ENCODE results near the gene AHSP.
"Not testable (repeated sequence)": the region's sequence is repeated elsewhere in the genome, so short reads cannot be mapped to it uniquely, and the experiment has no call there.

AHSP gene, protein sequence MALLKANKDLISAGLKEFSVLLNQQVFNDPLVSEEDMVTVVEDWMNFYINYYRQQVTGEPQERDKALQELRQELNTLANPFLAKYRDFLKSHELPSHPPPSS

DNA sequence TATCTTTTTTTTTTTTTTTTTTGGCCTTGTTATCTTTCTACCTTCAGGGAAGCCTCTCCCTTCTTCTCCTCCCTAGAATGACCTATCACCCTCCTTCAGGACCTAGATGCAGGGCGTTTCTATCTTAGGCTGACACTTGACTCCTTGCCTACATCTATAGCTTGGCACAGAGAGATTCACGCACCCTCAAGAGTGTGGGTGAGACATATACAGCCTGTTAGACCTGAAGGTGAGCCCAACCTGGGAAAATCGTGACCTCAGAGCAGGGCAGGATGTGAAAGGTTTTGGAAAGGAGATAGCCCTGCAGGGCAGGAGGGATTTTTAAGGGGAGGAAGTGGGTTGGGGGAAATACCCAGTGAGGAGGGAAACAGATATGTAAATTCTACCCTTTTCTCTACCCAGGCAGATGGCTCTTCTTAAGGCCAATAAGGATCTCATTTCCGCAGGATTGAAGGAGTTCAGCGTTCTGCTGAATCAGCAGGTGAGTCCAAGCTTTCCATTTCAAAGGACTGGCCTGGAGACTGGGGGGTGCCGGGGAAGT is at the start of gene AHSP:
TSS of gene AHSP (plus strand) at position 167 of the 541 bp plus-strand sequence. CDS start at position 407, 240 bp downstream.
- no peak for DNase-seq (ENCODE audit: low read depth)

DNA sequence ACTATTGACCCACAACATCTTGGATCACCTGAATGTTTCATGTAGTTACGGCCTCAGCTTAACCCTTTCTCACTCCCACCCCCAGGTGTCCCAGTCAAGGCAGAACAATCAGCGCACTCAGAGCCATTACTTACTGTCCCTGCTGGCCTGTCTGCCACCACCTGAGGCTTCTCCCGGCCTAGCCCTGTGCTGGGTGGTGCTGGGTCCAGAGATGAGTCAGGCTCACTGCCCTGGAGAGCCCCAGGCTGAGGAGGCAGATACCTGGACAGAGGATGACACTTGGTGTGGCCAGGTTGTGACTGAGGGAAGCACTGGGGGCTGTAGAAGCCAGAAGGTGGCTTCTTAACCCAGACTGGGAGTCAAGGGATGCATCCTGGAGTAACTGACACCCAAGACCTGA is 48.7 kb upstream of the AHSP start:
- no peak for DNase-seq (ENCODE audit: low read depth)

DNA sequence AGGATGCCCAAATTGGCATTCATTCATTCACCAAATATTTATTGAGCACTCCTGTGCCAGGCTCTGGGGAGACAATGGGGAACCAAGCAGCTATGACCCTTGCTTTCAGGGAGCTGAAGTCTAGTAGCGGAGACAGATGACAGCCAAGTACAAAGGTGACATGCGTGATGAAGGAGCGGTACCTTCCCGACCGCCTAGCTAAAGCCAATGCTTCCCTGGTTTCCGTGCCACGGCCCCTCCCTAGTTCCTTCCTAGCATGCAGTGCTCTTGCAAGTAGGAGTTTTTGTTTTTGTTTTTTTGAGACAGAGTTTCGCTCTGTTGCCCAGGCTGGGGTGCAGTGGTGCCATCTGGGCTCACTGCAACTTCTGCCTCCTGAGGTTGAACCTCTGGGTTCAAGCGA is 47.9 kb upstream of the AHSP start:
- no peak for DNase-seq (ENCODE audit: low read depth)

DNA sequence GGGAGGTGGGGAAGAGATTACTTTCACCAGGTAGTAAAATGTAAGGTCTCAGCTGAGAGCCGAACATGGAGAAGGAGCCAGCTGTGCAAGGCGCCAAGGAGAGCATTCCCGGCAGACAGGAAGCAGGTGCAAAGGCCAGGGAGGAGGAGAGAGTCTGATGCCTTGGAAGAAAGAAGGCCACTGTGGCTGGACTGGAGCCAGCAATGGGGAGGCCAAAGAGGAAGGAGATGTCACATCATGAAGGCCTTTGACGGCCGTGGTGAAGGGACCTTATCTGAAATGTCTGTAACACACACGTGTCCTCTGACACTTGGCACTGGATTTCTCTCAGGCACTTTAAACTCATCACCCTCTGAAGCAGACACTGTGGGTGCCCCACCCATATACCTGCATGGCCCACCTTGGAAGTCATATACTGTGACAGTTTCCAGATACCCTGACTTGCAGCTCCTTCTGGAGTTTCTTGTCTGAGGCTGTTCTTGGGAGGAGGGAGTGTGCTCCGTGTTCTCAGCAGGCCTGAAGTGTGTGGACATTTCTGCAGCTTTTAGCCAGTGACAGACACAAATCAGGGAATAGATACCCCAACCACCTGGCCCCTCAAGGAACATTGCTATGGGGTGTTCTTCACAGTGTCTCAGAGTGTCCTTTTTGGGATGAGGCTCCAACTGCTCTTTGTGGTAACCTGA is 46.7 kb upstream of the AHSP start:
- no peak for DNase-seq (ENCODE audit: low read depth)

DNA sequence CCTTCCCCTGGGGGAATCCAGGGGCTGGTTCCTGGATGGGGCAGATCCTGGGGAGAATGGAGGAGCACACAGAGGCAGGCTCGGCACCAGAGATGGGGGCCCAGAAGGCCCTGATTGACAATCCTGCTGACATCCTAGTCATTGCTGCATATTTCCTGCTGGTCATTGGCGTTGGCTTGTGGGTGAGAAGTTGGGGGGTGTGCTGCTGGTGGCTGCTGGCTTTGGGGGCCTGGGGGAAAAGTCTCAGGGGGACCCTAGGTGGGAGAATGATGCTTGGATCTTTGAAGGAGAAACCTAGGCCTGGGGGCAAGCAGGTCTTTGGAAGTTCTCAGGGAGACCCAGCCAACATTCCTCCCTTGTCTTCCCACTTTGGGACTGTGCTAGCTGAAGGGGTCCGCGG is 44.6 kb upstream of the AHSP start, which contains the start of gene SLC5A2:
TSS of gene SLC5A2 (plus strand) at position 43 of the 400 bp plus-strand sequence. CDS start at position 57, 14 bp downstream.
- DNase-seq (ENCODE audit: low read depth) = no peak

DNA sequence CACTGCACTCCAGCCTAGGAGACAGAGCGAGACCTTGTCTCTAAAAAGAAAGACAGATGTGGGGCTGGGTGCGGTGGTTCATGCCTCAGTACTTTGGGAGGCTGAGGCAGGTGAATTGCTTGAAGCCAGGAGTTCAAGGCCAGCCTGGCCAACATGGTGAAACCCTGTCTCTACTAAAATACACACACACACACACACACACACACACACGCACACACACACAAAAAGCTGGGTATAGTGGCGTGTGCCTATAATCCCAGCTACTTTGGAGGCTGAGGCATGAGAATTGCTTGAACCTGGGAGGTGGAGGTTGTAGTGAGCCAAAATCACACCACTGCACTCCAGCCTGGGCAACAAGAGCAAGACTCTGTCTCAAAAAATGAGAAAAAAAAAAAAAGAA is 43.7 kb upstream of the AHSP start:
- not testable (repeated sequence) for DNase-seq (ENCODE audit: low read depth)

DNA sequence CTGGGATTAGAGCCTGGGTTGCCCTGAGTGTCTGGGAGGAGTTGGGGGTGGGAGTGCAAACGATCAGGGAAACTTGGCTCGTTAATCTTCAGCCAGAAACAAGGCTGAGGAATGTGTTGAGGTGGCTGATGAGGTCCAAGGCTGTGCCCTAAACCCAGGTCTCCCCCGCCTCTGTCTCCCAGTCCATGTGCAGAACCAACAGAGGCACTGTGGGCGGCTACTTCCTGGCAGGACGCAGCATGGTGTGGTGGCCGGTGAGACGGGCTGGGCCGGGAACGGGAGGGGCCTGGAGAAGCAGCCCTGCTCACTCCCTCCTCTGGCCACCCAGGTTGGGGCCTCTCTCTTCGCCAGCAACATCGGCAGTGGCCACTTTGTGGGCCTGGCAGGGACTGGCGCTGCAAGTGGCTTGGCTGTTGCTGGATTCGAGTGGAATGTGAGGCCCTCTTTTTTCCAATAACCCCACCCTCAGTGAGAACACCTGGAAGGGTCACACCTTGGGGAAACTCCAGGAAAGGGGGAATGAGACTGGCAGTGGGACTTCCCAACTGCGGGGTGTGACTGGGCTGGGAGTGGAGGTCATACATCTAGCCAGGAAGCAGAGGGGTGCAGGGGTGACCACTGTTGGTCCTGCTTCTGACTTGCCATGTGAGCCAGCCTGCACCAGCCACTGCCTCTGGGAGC is 43.1 kb upstream of the AHSP start:
- DNase-seq (ENCODE audit: low read depth) = no peak

DNA sequence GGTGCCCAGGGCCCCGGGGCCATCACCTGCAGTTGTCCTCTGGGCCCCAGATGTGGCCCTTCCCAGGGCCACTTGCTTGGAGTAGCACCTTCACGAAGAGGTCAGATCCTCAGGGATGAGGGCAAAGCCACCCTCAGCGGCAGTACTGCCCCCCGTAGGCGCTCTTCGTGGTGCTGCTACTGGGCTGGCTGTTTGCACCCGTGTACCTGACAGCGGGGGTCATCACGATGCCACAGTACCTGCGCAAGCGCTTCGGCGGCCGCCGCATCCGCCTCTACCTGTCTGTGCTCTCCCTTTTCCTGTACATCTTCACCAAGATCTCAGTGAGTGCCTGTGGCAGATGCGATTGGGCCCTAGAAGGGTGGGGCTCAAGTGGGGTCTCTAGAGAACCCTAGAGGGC is 42.1 kb upstream of the AHSP start:
- DNase-seq (ENCODE audit: low read depth) = no peak

DNA sequence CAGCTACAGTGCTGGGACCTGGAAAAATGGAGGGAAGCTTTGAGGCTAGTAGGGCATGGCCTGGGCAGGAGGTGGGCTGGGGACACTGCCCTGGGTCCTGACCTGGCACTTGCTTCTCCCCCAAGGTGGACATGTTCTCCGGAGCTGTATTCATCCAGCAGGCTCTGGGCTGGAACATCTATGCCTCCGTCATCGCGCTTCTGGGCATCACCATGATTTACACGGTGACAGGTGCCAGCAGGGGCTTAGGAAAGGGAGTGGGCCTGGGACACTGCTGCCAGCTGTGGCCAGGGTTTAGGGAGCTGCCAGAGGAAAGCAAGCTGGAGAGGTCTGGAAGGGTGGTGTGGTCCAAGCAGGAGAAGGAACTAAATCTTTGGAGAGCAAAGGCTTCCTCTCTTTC is 41.7 kb upstream of the AHSP start:
- DNase-seq (ENCODE audit: low read depth) = no peak

DNA sequence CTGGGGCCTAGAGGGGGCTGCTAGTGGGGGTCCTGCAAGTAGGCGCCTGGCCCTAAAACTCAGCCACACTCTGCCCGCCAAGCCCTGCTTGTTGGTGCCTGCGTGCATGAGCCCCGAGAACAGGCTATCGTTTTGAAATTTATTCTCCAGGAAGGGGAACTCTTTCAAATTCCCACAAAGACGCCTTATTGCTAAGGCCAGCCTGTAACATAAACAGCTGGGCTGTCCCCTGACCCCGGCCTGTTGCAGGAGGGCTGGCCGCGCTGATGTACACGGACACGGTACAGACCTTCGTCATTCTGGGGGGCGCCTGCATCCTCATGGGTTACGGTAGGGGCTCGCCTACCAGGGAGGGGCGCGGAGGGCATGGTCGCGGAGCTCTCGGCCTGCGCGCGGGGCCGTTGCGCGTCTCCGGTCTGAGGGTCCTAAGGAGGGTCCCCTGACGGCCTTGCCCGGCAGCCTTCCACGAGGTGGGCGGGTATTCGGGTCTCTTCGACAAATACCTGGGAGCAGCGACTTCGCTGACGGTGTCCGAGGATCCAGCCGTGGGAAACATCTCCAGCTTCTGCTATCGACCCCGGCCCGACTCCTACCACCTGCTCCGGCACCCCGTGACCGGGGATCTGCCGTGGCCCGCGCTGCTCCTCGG is 40.5 kb upstream of the AHSP start:
- DNase-seq (ENCODE audit: low read depth) = no peak

DNA sequence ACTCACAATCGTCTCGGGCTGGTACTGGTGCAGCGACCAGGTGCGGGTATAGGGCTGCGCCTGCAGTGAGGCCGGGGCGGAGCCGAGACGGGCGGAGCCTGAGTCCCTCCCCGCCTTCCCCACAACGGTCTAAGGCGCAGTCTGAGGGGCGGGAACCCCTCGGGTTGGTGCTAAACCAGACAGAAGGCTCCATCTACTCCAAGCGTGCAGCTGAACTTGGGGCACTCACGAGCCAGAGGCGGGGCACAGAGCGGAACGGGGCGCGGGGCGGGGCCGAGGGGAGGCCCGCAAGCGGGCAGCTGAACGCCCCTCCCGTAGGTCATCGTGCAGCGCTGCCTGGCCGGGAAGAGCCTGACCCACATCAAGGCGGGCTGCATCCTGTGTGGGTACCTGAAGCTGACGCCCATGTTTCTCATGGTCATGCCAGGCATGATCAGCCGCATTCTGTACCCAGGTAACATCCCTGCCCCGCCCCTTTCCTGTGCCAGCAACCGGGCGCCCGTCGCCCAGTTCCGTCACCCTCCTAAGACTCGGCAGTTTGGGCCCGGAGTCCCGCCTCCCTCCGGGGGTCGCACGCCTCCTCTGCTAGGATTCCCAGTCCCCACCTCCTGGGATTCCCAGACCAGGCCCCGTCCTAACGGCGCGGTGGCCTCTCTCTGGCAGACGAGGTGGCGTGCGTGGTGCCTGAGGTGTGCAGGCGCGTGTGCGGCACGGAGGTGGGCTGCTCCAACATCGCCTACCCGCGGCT is 39.8 kb upstream of the AHSP start:
- peak; percentile 48 for DNase-seq (ENCODE audit: low read depth)

DNA sequence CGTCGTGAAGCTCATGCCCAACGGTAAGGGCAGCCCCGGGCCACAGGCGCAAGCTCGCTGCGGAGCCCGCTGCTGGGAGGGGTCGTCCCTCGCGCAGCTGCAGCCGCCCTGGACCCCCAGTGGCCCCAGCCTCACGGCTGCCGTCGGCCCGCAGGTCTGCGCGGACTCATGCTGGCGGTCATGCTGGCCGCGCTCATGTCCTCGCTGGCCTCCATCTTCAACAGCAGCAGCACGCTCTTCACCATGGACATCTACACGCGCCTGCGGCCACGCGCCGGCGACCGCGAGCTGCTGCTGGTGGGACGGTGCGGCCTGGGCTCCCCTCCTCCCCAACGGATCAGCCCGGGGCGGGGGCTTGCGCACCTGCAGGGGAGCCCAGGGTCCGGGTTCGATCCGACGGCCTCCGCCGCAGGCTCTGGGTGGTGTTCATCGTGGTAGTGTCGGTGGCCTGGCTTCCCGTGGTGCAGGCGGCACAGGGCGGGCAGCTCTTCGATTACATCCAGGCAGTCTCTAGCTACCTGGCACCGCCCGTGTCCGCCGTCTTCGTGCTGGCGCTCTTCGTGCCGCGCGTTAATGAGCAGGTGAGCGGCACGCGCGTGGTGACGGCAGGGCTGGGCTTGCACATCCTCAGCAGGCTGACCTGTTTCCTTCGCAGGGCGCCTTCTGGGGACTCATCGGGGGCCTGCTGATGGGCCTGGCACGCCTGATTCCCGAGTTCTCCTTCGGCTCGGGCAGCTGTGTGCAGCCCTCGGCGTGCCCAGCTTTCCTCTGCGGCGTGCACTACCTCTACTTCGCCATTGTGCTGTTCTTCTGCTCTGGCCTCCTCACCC is 39.0 kb upstream of the AHSP start:
- no peak for DNase-seq (ENCODE audit: low read depth)

DNA sequence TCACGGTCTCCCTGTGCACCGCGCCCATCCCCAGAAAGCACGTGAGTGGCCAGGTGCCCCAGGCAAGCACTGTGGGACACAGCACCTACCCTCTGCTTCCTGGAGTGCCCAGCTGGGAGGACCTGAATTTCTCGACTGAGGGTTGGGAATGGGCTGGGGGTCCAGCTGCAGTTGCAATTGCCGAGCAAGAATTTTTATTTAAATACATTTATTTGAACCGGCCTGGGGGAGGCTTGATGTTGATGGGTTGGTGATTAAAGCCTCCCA is 38.5 kb upstream of the AHSP start:
- DNase-seq (ENCODE audit: low read depth) = no peak

DNA sequence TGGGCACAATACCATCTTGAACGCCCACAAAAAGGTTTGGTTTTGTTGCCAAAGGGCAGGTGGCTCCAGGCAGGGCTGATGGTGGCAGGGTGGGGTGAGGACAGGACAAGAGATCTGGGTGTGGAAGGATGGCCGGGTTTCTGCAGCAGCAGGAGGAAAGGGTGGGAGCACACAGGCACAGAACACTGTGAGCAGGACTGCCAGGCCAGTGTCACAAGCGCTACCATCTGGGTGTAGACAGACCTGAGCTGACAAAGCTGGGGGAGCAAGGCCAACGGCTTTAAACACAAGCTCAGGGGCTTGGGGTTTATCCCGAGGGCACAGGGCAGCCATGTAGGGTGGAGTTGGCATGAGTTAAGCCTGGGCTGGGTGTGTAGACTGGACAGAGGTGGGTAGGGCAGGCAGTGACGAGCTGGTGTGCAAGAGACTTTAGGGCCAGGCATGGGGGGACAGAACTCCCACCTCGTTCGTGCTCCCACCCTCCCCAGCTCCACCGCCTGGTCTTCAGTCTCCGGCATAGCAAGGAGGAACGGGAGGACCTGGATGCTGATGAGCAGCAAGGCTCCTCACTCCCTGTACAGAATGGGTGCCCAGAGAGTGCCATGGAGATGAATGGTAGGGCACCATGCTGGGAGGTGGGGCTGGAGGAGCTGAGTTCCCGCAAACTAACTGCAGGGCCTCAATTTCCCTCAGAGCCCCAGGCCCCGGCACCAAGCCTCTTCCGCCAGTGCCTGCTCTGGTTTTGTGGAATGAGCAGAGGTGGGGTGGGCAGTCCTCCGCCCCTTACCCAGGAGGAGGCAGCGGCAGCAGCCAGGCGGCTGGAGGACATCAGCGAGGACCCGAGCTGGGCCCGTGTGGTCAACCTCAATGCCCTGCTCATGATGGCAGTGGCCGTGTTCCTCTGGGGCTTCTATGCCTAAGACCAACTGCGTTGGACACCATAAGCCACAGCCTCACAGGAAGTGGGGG is 37.8 kb upstream of the AHSP start:
- DNase-seq (ENCODE audit: low read depth) = no peak

DNA sequence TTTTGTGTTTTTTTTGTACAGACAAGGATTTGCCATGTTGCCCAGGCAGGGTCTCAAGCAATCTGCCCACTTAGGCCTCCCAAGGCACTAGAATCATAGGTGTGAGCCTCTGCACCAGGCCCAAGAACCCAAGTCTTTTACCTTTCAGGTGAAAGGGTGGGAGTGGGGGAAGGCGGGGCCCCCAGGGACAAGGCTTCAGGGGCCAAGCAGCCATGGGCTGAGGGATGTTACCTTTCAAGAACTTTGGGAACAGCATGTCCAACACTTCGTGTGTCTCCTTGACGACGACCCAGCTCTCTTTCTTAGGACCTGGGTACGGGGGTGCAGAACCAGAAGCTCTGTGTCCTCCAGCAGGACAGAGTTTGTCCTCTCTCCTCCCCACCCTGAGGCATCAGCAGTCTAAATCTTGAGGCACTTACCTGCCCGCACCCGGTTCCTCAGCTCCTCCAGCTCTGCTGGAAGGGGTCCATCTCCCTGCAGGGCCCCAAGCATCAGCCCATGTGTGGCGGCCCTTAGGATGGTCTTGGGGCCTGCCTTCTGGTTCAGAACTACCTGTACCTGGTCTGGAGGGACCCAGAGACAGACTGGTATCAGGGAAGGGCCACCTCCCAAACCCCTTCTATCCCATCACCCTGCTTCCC is 35.8 kb upstream of the AHSP start:
- DNase-seq (ENCODE audit: low read depth) = no peak

DNA sequence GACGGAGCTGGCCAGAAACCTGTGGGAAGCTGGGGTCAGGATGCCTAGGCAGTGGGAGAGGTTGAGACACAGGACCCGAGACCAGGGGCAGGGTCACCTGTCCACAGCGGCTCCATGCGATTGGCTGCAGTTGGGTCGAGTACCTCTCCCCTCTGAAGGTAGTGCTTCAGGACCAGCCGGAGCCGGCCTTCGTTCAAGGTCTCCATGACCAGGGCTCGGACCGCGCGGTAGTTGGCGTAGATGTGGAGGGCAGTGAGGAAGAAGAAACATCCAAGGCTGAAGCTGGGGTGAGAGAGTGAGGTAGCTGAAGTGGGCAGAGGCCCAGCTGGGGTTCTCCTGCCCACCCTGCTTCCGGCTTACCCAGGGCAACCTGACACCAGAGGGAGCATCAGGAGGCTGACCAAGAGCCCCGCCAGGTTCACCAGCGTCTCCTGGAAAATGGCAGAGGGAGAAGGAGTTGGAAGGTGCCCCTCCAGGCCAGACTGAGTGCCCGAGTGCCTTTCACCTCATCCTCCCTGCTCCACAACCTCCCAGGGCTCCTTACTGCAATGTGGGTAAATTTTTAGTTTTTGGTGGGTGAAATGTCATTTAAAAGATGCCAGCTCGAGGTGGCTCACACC is 34.1 kb upstream of the AHSP start:
- no peak for DNase-seq (ENCODE audit: low read depth)

DNA sequence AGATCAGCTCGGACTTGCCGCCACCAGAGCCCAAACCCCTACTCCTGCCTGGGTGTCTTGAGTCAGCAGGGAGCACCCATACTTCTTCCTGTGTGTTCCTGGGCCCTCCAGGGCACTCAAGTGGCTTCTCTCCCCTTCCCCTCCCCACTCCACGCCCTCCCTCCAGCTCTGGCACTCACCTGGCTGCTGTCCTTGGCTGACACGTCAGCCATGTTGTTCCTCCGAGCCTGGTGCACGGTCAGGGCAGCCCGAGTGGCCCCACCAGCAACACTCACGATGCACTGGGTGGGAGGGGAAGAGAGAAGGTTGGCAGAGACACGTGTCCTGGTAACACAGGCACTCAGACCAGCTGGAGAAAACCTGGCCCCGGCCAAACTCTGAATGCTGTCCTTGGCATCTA is 31.0 kb upstream of the AHSP start:
- DNase-seq (ENCODE audit: low read depth) = no peak

DNA sequence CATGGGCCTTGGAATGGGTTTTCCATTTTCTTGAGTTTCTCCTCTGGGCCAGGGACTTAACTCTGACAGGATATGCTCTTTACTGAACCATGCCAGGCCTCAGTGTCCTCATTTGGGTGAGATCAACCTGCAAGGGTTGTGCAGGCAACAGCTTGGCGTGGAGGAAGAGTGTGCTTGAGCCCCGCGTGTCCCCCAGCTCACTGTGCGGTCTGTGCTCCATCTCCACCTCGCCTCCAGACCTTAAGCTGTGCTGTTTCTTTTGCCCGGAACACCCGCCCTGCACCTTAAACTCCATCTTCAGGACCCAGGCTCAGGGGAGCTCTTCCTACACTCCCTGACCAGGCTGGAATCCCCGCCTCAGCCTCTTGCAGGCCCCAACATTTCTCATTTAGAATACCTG is 29.2 kb upstream of the AHSP start:
- DNase-seq (ENCODE audit: low read depth) = no peak

DNA sequence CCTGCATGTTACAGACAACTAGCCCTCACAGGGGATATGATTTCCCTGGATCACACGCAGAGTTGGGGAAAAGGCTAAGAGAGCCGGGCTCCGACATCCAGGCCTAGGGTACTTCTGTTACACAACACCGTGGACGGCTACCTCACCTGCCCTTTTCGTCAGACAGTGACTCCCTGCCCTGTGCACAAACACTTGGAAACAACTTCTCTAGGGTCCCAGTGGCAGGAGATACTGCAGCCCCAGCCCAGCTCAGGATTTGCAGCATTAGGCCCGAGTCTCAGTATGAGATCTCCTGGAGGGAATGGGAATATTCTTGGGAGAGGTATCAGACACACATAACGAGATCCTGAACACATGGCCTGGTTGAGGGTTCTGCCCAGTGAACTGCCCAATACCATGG is 27.8 kb upstream of the AHSP start:
- DNase-seq (ENCODE audit: low read depth) = no peak

All from stimulated activated CD8-positive, alpha-beta memory T cell treated with anti-CD3 and anti-CD28 coated beads, Interleukin-4, amount 100 ng/mL, for 24 hours (primary cell).